ENCODE results near the gene SOCS3. TPM values are rescaled to one million over a fixed set of nuclear protein-coding genes. Genes with fewer than 3 reads are reported as not detected.
A peak's percentile ranks its signal among the peaks of the same experiment; 100 is the strongest.

SOCS3 gene
- total RNA-seq, 2 experiments from 2014 or later, result not detected

- no peak for TF ChIP-seq CTCF (conservative IDR thresholded peaks at IDR 0.05; ENCODE audit: low read length)
- TF ChIP-seq EZH2phosphoT487 (IDR thresholded peaks at IDR 0.05; ENCODE audit: borderline replicate concordance, low read depth, low read length), result no peak
- BruUV-seq (replicated peaks), result no TSS peak
- POLR2A ChIA-PET, result interaction anchor here (0.5 to 1.2 kb wide), 2 partner anchors 24 to 32 kb away, joined by 4 read pairs; no protein-coding TSS in a partner anchor
- Histone ChIP-seq H3K4me1 (ENCODE audit: insufficient read depth, low read length, poor library complexity, severe bottlenecking) (peaks cover 21% of the 10 kb centered on the region), H3K36me3 (ENCODE audit: insufficient read depth, low read length) (no peaks in the 10 kb centered on the region), H3K4me3 (ENCODE audit: low read depth, low read length, poor library complexity, severe bottlenecking) (no peak overlapping the region), H3K9me3 (ENCODE audit: low read length) (no peaks in the 10 kb centered on the region; the same call in 1 of the 2 replicates), H2AFZ (ENCODE audit: low read length) (no peak overlapping the region), H3K27ac (ENCODE audit: low read depth, low read length, poor library complexity, severe bottlenecking) (no peak overlapping the region), H4K20me1 (ENCODE audit: insufficient read depth, low read length) (no peaks in the 10 kb centered on the region; the same call in 1 of the 2 replicates), H3K4me2 (ENCODE audit: low read length) (no peak overlapping the region), H3K79me2 (ENCODE audit: insufficient read depth, low read depth, low read length) (no peaks in the 10 kb centered on the region), H3K9me2 (ENCODE audit: insufficient read depth, low read length) (no peaks in the 10 kb centered on the region)
- DNase-seq (ENCODE audit: low spot score), result no peak
- intact Hi-C loops (cut with micrococcal nuclease; ENCODE audit: unreplicated experiment), result no loop called here
- CTCF ChIA-PET (ENCODE audit: unreplicated experiment), result no interaction called here
Measured at GRCh38 chr17:78345172-78345571, 14.7 kb downstream of the SOCS3 start.

GRCh38 chr17:78344666-78345065, 15.2 kb downstream of the SOCS3 start:
- no peak overlapping the region for H3K4me3 ChIP-seq (ENCODE audit: low read depth, low read length, poor library complexity, severe bottlenecking)
- no peaks in the 10 kb centered on the region; the same call in 1 of the 2 replicates for H4K20me1 ChIP-seq (ENCODE audit: insufficient read depth, low read length)
- no peak overlapping the region for H3K27ac ChIP-seq (ENCODE audit: low read depth, low read length, poor library complexity, severe bottlenecking)
- intact Hi-C loops (cut with micrococcal nuclease; ENCODE audit: unreplicated experiment), result loop anchor here (5.0 kb wide), 1 partner anchor 92 kb away; no protein-coding TSS in a partner anchor
- peaks cover 19% of the 10 kb centered on the region for H3K4me1 ChIP-seq (ENCODE audit: insufficient read depth, low read length, poor library complexity, severe bottlenecking)
- no peaks in the 10 kb centered on the region for H3K36me3 ChIP-seq (ENCODE audit: insufficient read depth, low read length)
- no peaks in the 10 kb centered on the region for H3K9me3 ChIP-seq (ENCODE audit: low read length)
- no peak overlapping the region for H2AFZ ChIP-seq (ENCODE audit: low read length)
- TF ChIP-seq EZH2phosphoT487 (IDR thresholded peaks at IDR 0.05; ENCODE audit: borderline replicate concordance, low read depth, low read length) (no peak), CTCF (conservative IDR thresholded peaks at IDR 0.05; ENCODE audit: low read length) (no peak)
- no peak overlapping the region for H3K4me2 ChIP-seq (ENCODE audit: low read length)
- ChIA-PET CTCF (ENCODE audit: unreplicated experiment) (no interaction called here), POLR2A (interaction anchor here (0.8 kb wide), 1 partner anchor 20 kb away, joined by 3 read pairs; no protein-coding TSS in a partner anchor)
- no TSS peak for BruUV-seq (replicated peaks)
- no peaks in the 10 kb centered on the region for H3K79me2 ChIP-seq (ENCODE audit: insufficient read depth, low read depth, low read length)
- DNase-seq (ENCODE audit: low spot score), result no peak
- no peaks in the 10 kb centered on the region for H3K9me2 ChIP-seq (ENCODE audit: insufficient read depth, low read length)

- no peak overlapping the region for H3K27ac ChIP-seq (ENCODE audit: low read depth, low read length, poor library complexity, severe bottlenecking)
- no peak; the same call in 1 of the 2 replicates for TF ChIP-seq EZH2phosphoT487 (IDR thresholded peaks at IDR 0.05; ENCODE audit: borderline replicate concordance, low read depth, low read length)
- no peak for TF ChIP-seq CTCF (conservative IDR thresholded peaks at IDR 0.05; ENCODE audit: low read length)
- no peaks in the 10 kb centered on the region for H3K36me3 ChIP-seq (ENCODE audit: insufficient read depth, low read length)
- H3K9me3 ChIP-seq (ENCODE audit: low read length), result no peaks in the 10 kb centered on the region
- H3K9me2 ChIP-seq (ENCODE audit: insufficient read depth, low read length), result no peaks in the 10 kb centered on the region
- peak overlapping the region; percentile 35; the same call in 1 of the 2 replicates for H2AFZ ChIP-seq (ENCODE audit: low read length)
- H3K4me1 ChIP-seq (ENCODE audit: insufficient read depth, low read length, poor library complexity, severe bottlenecking), result peaks cover 27% of the 10 kb centered on the region
- CTCF ChIA-PET (ENCODE audit: unreplicated experiment), result interaction anchor here (0.6 kb wide), 2 partner anchors 174 to 385 kb away, joined by 3 read pairs; no protein-coding TSS in a partner anchor
- no TSS peak for BruUV-seq (replicated peaks)
- POLR2A ChIA-PET, result interaction anchor here (0.8 to 0.9 kb wide), 2 partner anchors 19 to 41 kb away, joined by 3 read pairs; no protein-coding TSS in a partner anchor
- peak overlapping the region; percentile 61 for H3K4me2 ChIP-seq (ENCODE audit: low read length)
- peak overlapping the region; percentile 7 for H3K4me3 ChIP-seq (ENCODE audit: low read depth, low read length, poor library complexity, severe bottlenecking)
- intact Hi-C loops (cut with micrococcal nuclease; ENCODE audit: unreplicated experiment), result loop anchor here (5.0 kb wide), 1 partner anchor 91 kb away; no protein-coding TSS in a partner anchor
- H3K79me2 ChIP-seq (ENCODE audit: insufficient read depth, low read depth, low read length), result no peaks in the 10 kb centered on the region
- DNase-seq (ENCODE audit: low spot score), result peak; percentile 79
- no peaks in the 10 kb centered on the region for H4K20me1 ChIP-seq (ENCODE audit: insufficient read depth, low read length)
Measured at GRCh38 chr17:78343543-78344201, 16.2 kb downstream of the SOCS3 start.

Data from OCI-LY7 (cell line).